Fibroblast of pulmonary artery (primary cell): ENCODE measurements around the gene OTX2.

ENCODE experiments used
- DNase-seq: peaks from one replicate; pipeline ENCODE4 v3.0.0-alpha.2; 2010; ENCODE audit warnings: low read depth
- H3K4me3 ChIP-seq: replicated peaks from 2 replicates; pipeline ENCODE4 v1.5.1; 2011; ENCODE audit warnings: low read depth, mild to moderate bottlenecking, control low read depth, low read length, moderate library complexity
- CTCF ChIP-seq: IDR thresholded peaks from 2 replicates; pipeline ENCODE4 v1.5.1; 2011; ENCODE audit warnings: mild to moderate bottlenecking, control low read depth, low read length, inconsistent platforms; ENCODE audit errors: missing control alignments

OTX2 gene

GRCh38 chr14:56808383-56809269, 1.7 kb downstream of the OTX2 start:
- TF ChIP-seq CTCF = no peak
- H3K4me3 ChIP-seq = no peak overlapping the region
- DNase-seq = no peak

DNA sequence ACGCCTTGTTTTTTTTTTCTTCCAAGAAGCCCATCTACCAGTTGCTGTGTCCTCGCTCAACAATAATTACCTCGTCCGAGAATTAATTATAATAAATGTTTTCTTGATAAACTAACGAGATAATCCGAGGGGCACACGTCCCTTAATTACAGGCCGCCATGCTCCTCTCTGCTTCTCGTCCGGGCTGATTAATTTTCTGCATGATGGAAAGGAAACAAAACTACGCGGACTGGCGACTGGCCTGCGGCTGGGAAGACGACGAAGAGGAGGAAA, 2.2 kb downstream of the OTX2 start:
- DNase-seq = no peak

GRCh38 chr14:56807386-56808109, 2.7 kb downstream of the OTX2 start:
- DNase-seq = no peak
- no peak overlapping the region for H3K4me3 ChIP-seq
- no peak for TF ChIP-seq CTCF

More for the DNA sequence above, 2.2 kb downstream of the OTX2 start:
- no peak for TF ChIP-seq CTCF
- no peak overlapping the region for H3K4me3 ChIP-seq

DNA sequence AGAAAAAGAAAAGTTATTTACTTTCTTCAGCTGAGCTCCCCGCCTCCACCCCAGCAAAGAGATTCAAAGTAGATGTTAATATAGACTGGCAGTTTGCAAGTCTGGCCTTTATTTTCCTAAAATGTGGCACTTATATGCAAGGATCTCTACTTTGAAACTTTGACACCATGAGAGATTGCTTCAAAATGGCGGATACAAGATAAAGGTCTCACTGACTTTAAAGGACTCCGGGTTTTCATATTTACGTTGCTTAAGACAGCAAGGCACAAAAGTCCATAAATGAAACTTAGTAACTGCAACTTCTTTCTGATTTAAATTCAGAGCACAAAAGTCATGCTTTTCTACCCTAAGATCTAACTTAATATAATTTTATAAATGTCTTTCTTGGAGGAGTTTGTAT, 3.5 kb downstream of the OTX2 start:
- H3K4me3 ChIP-seq = no peak overlapping the region
- no peak for DNase-seq
- TF ChIP-seq CTCF = no peak

GRCh38 chr14:56805992-56806727, 4.1 kb downstream of the OTX2 start:
- TF ChIP-seq CTCF = no peak
- H3K4me3 ChIP-seq = no peak overlapping the region
- DNase-seq = no peak

GRCh38 chr14:56805201-56805991, 4.9 kb downstream of the OTX2 start:
- H3K4me3 ChIP-seq = no peak overlapping the region
- TF ChIP-seq CTCF = no peak
- DNase-seq = no peak
